ENCODE results near the gene PLEKHG4B.

The PLEKHG4B gene

DNA sequence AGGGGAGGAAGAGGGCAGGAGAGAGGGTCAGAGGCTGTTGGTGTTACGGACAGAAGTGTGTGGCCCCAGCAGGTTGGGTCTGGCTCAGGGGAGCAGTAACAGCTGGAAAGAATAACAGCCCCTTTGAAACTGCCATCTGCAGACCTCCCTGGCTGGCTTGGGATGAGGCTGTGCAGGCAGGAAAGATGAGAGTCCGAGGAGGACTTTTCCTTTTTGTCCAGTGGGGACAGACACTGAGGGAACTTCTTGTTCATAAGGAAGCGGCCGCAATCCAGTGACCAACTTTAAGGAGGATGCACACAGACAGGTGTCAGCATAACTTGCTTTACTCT, 14.8 kb upstream of the PLEKHG4B start:
- Histone ChIP-seq H3K27me3 (ENCODE audit: control insufficient read depth, insufficient read depth, low read length) (no peaks in the 10 kb centered on the region), H3K4me3 (ENCODE audit: low read depth, low read length) (no peak overlapping the region), H3K9ac (ENCODE audit: low read depth, low read length) (no peak overlapping the region), H3K9me3 (ENCODE audit: control insufficient read depth, insufficient read depth, low read length) (no peaks in the 10 kb centered on the region), H3K4me1 (ENCODE audit: control insufficient read depth, insufficient read depth, low read length) (peaks cover 13% of the 10 kb centered on the region), H3K36me3 (ENCODE audit: control insufficient read depth, insufficient read depth, low read length) (no peaks in the 10 kb centered on the region), H3K27ac (ENCODE audit: low read depth, low read length) (no peak overlapping the region)

DNA sequence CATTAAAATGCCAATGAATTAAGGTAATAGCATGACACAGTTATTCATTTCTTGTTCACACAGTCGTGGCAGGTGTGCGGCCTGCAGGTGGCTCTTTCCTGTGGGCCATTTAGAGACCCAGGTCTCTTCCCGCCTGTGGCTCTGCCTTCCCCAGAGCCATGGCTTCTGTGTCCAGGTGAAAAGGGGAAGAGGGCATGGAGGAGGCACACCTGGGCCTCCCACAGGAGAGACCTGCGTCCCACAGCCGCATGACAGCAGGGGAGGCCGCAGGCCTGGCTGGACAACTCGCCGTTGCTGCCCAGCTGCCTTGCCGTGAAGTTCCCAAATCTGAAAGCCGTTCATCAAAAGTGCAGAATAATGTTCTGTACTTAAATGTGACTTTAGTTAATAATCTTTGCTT, 14.4 kb upstream of the PLEKHG4B start:
- no peaks in the 10 kb centered on the region for H3K9me3 ChIP-seq (ENCODE audit: control insufficient read depth, insufficient read depth, low read length)
- H3K27ac ChIP-seq (ENCODE audit: low read depth, low read length) = no peak overlapping the region
- no peaks in the 10 kb centered on the region for H3K27me3 ChIP-seq (ENCODE audit: control insufficient read depth, insufficient read depth, low read length)
- H3K9ac ChIP-seq (ENCODE audit: low read depth, low read length) = no peak overlapping the region
- no peak overlapping the region for H3K4me3 ChIP-seq (ENCODE audit: low read depth, low read length)
- no peaks in the 10 kb centered on the region for H3K36me3 ChIP-seq (ENCODE audit: control insufficient read depth, insufficient read depth, low read length)
- H3K4me1 ChIP-seq (ENCODE audit: control insufficient read depth, insufficient read depth, low read length) = peaks cover 17% of the 10 kb centered on the region

GRCh38 chr5:77957-78804, 13.8 kb upstream of the PLEKHG4B start:
- H3K9ac ChIP-seq (ENCODE audit: low read depth, low read length) = no peak overlapping the region
- H3K4me1 ChIP-seq (ENCODE audit: control insufficient read depth, insufficient read depth, low read length) = peaks cover 23% of the 10 kb centered on the region
- no peaks in the 10 kb centered on the region for H3K36me3 ChIP-seq (ENCODE audit: control insufficient read depth, insufficient read depth, low read length)
- no peaks in the 10 kb centered on the region for H3K27me3 ChIP-seq (ENCODE audit: control insufficient read depth, insufficient read depth, low read length)
- H3K9me3 ChIP-seq (ENCODE audit: control insufficient read depth, insufficient read depth, low read length) = no peaks in the 10 kb centered on the region
- no peak overlapping the region for H3K27ac ChIP-seq (ENCODE audit: low read depth, low read length)
- H3K4me3 ChIP-seq (ENCODE audit: low read depth, low read length) = no peak overlapping the region

DNA sequence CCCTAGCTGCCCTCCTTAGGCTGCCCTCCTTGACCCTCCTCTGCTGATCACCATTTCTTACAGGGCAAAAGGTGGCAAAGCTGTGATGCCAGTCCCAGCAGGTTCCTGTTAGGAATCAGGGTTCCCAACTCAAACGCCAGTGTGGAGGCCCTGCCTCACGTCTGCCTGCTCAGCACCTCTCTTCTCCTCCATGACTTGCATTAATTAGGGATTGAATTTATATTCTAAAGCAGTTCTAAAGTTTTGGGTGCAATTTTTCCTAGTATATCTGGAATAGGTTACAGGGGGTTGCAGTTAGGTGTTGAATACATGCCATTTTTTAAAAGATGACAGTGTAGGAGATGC, 13.2 kb upstream of the PLEKHG4B start:
- peaks cover 23% of the 10 kb centered on the region for H3K4me1 ChIP-seq (ENCODE audit: control insufficient read depth, insufficient read depth, low read length)
- H3K9ac ChIP-seq (ENCODE audit: low read depth, low read length) = no peak overlapping the region
- H3K27me3 ChIP-seq (ENCODE audit: control insufficient read depth, insufficient read depth, low read length) = no peaks in the 10 kb centered on the region
- H3K27ac ChIP-seq (ENCODE audit: low read depth, low read length) = no peak overlapping the region
- H3K9me3 ChIP-seq (ENCODE audit: control insufficient read depth, insufficient read depth, low read length) = no peaks in the 10 kb centered on the region
- no peak overlapping the region for H3K4me3 ChIP-seq (ENCODE audit: low read depth, low read length)
- no peaks in the 10 kb centered on the region for H3K36me3 ChIP-seq (ENCODE audit: control insufficient read depth, insufficient read depth, low read length)

DNA sequence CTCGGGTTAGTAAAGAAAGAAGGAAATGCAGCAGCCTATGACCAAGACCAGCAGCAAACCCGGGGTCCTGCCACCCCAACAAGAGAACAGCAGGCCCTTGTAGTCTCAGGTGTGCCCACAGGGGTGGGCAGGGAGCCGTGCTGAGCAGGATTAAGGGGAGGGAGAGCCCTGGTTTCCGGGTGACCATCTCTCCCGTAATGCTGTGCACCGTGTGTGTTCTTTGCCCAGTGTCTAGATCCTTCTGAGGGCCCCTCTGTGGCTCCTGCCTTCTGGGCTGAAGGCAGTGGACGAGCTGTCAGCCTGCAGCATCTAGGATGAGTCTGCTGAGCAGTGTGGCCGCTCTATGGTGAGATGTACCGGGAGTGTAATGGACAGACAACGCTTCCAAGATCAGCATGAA, 12.7 kb upstream of the PLEKHG4B start:
- Histone ChIP-seq H3K36me3 (ENCODE audit: control insufficient read depth, insufficient read depth, low read length) (no peaks in the 10 kb centered on the region), H3K9ac (ENCODE audit: low read depth, low read length) (no peak overlapping the region), H3K27ac (ENCODE audit: low read depth, low read length) (no peak overlapping the region), H3K9me3 (ENCODE audit: control insufficient read depth, insufficient read depth, low read length) (no peaks in the 10 kb centered on the region), H3K27me3 (ENCODE audit: control insufficient read depth, insufficient read depth, low read length) (no peaks in the 10 kb centered on the region), H3K4me1 (ENCODE audit: control insufficient read depth, insufficient read depth, low read length) (peaks cover 23% of the 10 kb centered on the region), H3K4me3 (ENCODE audit: low read depth, low read length) (no peak overlapping the region)

DNA sequence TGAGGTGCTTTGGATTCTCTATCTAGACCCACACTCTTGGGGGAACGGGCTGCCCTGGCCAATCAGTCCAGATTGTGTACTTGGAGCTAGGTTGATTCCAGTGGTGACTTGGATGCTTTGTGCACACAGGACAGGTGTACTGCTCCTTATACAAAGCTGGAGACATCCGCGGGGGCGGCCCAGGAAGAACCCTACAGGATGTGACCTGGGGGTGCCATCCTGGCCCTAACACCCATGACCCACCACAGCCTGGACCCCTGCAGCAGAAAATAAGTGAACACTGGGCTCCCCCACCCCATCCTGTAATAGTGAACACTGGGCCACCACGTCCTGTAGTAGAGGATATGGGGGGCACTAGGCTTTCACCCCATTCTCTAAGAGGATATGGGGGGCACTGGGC, 12.1 kb upstream of the PLEKHG4B start:
- H3K4me3 ChIP-seq (ENCODE audit: low read depth, low read length) = no peak overlapping the region
- H3K27ac ChIP-seq (ENCODE audit: low read depth, low read length) = no peak overlapping the region
- no peak overlapping the region for H3K9ac ChIP-seq (ENCODE audit: low read depth, low read length)
- peaks cover 23% of the 10 kb centered on the region for H3K4me1 ChIP-seq (ENCODE audit: control insufficient read depth, insufficient read depth, low read length)
- no peaks in the 10 kb centered on the region for H3K9me3 ChIP-seq (ENCODE audit: control insufficient read depth, insufficient read depth, low read length)
- no peaks in the 10 kb centered on the region for H3K27me3 ChIP-seq (ENCODE audit: control insufficient read depth, insufficient read depth, low read length)
- H3K36me3 ChIP-seq (ENCODE audit: control insufficient read depth, insufficient read depth, low read length) = no peaks in the 10 kb centered on the region

GRCh38 chr5:81391-82021, 10.5 kb upstream of the PLEKHG4B start:
- Histone ChIP-seq H3K4me3 (ENCODE audit: low read depth, low read length) (no peak overlapping the region), H3K9ac (ENCODE audit: low read depth, low read length) (no peak overlapping the region), H3K9me3 (ENCODE audit: control insufficient read depth, insufficient read depth, low read length) (no peaks in the 10 kb centered on the region), H3K27ac (ENCODE audit: low read depth, low read length) (peak overlapping the region; percentile 38), H3K27me3 (ENCODE audit: control insufficient read depth, insufficient read depth, low read length) (no peaks in the 10 kb centered on the region), H3K4me1 (ENCODE audit: control insufficient read depth, insufficient read depth, low read length) (peaks cover 20% of the 10 kb centered on the region), H3K36me3 (ENCODE audit: control insufficient read depth, insufficient read depth, low read length) (no peaks in the 10 kb centered on the region)

DNA sequence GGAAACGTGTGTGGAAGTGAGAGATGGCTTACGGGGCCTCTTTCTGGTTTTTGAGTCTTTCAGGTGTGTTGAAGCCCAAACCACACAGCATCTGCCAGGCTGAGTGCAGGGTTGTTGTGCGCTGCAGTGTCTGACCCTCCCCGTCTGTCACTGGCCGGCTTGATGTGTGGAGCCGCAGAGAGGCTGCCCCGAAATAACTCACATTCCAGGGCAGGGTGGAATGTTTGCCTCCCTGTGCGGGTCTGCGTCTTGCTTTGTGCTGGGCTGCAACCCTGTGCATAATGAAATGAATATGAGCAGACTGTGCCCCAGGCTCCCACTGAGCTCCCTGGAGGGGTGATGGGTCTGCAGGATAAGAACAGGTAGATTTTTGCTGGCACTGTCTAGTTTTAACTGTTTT, 9.9 kb upstream of the PLEKHG4B start:
- H3K27me3 ChIP-seq (ENCODE audit: control insufficient read depth, insufficient read depth, low read length) = no peaks in the 10 kb centered on the region
- H3K9me3 ChIP-seq (ENCODE audit: control insufficient read depth, insufficient read depth, low read length) = no peaks in the 10 kb centered on the region
- H3K9ac ChIP-seq (ENCODE audit: low read depth, low read length) = no peak overlapping the region
- peaks cover 20% of the 10 kb centered on the region for H3K4me1 ChIP-seq (ENCODE audit: control insufficient read depth, insufficient read depth, low read length)
- no peaks in the 10 kb centered on the region for H3K36me3 ChIP-seq (ENCODE audit: control insufficient read depth, insufficient read depth, low read length)
- H3K4me3 ChIP-seq (ENCODE audit: low read depth, low read length) = peak overlapping the region; percentile 16; the same call in 1 of the 2 replicates
- peak overlapping the region; percentile 39 for H3K27ac ChIP-seq (ENCODE audit: low read depth, low read length)

- H3K27ac ChIP-seq (ENCODE audit: low read depth, low read length) = peak overlapping the region; percentile 39
- no peak overlapping the region for H3K9ac ChIP-seq (ENCODE audit: low read depth, low read length)
- peak overlapping the region; percentile 16; the same call in 1 of the 2 replicates for H3K4me3 ChIP-seq (ENCODE audit: low read depth, low read length)
- peaks cover 20% of the 10 kb centered on the region for H3K4me1 ChIP-seq (ENCODE audit: control insufficient read depth, insufficient read depth, low read length)
- no peaks in the 10 kb centered on the region for H3K9me3 ChIP-seq (ENCODE audit: control insufficient read depth, insufficient read depth, low read length)
- H3K27me3 ChIP-seq (ENCODE audit: control insufficient read depth, insufficient read depth, low read length) = no peaks in the 10 kb centered on the region
- no peaks in the 10 kb centered on the region for H3K36me3 ChIP-seq (ENCODE audit: control insufficient read depth, insufficient read depth, low read length)
Observed at GRCh38 chr5:82570-82969, 9.4 kb upstream of the PLEKHG4B start.

DNA sequence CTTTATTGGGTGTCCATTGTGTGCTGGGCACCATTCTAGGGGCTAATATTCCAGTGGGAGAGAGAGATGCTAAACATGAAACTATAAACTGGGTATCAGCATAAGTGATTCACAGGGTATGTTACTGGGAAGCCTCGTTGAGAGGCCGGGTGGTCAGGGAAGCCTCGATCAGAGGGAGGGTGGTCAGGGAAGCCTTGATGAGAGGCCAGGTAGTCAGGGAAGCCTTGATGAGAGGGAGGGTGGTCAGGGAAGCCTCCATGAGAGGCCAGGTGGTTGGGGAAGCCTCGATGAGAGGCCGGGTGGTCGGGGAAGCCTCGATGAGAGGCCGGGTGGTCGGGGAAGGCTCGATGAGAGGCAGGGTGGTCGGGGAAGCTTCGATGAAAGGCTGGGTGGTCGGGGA, 8.9 kb upstream of the PLEKHG4B start:
- Histone ChIP-seq H3K4me1 (ENCODE audit: control insufficient read depth, insufficient read depth, low read length) (peaks cover 20% of the 10 kb centered on the region), H3K4me3 (ENCODE audit: low read depth, low read length) (no peak overlapping the region), H3K27ac (ENCODE audit: low read depth, low read length) (no peak overlapping the region), H3K9me3 (ENCODE audit: control insufficient read depth, insufficient read depth, low read length) (no peaks in the 10 kb centered on the region), H3K9ac (ENCODE audit: low read depth, low read length) (no peak overlapping the region), H3K36me3 (ENCODE audit: control insufficient read depth, insufficient read depth, low read length) (no peaks in the 10 kb centered on the region), H3K27me3 (ENCODE audit: control insufficient read depth, insufficient read depth, low read length) (no peaks in the 10 kb centered on the region)

- no peak overlapping the region for H3K4me3 ChIP-seq (ENCODE audit: low read depth, low read length)
- peaks cover 20% of the 10 kb centered on the region for H3K4me1 ChIP-seq (ENCODE audit: control insufficient read depth, insufficient read depth, low read length)
- no peaks in the 10 kb centered on the region for H3K36me3 ChIP-seq (ENCODE audit: control insufficient read depth, insufficient read depth, low read length)
- H3K27me3 ChIP-seq (ENCODE audit: control insufficient read depth, insufficient read depth, low read length) = no peaks in the 10 kb centered on the region
- H3K27ac ChIP-seq (ENCODE audit: low read depth, low read length) = no peak overlapping the region
- H3K9me3 ChIP-seq (ENCODE audit: control insufficient read depth, insufficient read depth, low read length) = no peaks in the 10 kb centered on the region
- no peak overlapping the region for H3K9ac ChIP-seq (ENCODE audit: low read depth, low read length)
Observed at GRCh38 chr5:85334-85995, 6.5 kb upstream of the PLEKHG4B start.
